Measurements from ENCODE around the gene POLR2F.

POLR2F gene

DNA sequence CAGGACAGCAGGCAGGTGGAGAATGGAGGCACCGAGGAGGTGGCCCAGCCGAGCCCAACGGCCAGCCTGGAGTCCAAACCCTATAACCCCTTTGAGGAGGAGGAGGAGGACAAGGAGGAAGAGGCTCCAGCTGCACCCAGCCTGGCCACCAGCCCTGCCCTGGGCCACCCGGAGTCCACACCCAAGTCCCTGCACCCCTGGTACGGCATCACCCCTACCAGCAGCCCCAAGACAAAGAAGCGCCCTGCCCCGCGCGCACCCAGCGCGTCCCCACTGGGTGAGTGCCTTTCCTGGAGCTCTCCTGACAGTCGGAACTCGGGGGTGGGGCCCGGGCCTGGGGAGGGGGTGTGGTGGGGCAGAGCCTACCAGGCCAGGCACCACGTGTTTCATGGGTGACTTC lies 27.7 kb upstream of the POLR2F start:
- H4K8ac ChIP-seq (ENCODE audit: low read depth, low read length): no peak overlapping the region
- H2BK5ac ChIP-seq (ENCODE audit: low read length): no peak overlapping the region
- H3K9me3 ChIP-seq (replicated peaks in 1 of 2; ENCODE audit: control insufficient read depth in 2 of 2, insufficient read depth in 1 of 2, low read depth in 1 of 2, low read length in 2 of 2): no peaks in the 10 kb centered on the region
- WGBS, 2 donors (ENCODE audit: extremely low coverage in 2 of 2, insufficient read length in 2 of 2, insufficient replicate concordance in 1 of 2): no CpG with 5 or more reads among the region's 15 CpGs
- H2BK12ac ChIP-seq (ENCODE audit: low read length): no peak overlapping the region
- no peak for DNase-seq (ENCODE audit: low spot score)
- no peak overlapping the region for H2BK15ac ChIP-seq (ENCODE audit: low read length)
- no peak overlapping the region for H3K27ac ChIP-seq (replicated peaks; ENCODE audit: low read length)
- no peak overlapping the region for H4K91ac ChIP-seq (ENCODE audit: low read depth, low read length, poor library complexity)
- H3K79me1 ChIP-seq (ENCODE audit: low read depth, low read length): peaks cover 1% of the 10 kb centered on the region
- H3K4me1 ChIP-seq (ENCODE audit: control insufficient read depth in 2 of 2, insufficient read depth in 1 of 2, low read depth in 1 of 2, low read length in 2 of 2): no peaks in the 10 kb centered on the region
- H2AK5ac ChIP-seq (ENCODE audit: low read depth, low read length): no peak overlapping the region
- no peak overlapping the region for H3K23ac ChIP-seq (ENCODE audit: low read depth, low read length, poor library complexity)
- H3K27me3 ChIP-seq (ENCODE audit: control insufficient read depth in 3 of 3, insufficient read depth in 3 of 3, low read depth in 1 of 3, low read length in 3 of 3): no peaks in the 10 kb centered on the region
- no peak overlapping the region for H3K18ac ChIP-seq (ENCODE audit: low read length)
- no peak overlapping the region for H3K4me3 ChIP-seq (ENCODE audit: low read length in 2 of 2)
- no peak overlapping the region for H3K14ac ChIP-seq (ENCODE audit: low read length)
- no peak overlapping the region for H2BK120ac ChIP-seq (ENCODE audit: low read depth, low read length)
- no peak overlapping the region for H2AFZ ChIP-seq (ENCODE audit: low read length)
- H3K36me3 ChIP-seq (replicated peaks in 1 of 2; ENCODE audit: control insufficient read depth in 2 of 2, insufficient read depth in 2 of 2, low read length in 2 of 2): peaks cover 20 to 66% of the 10 kb centered on the region in 2 donors
- H3K9ac ChIP-seq (ENCODE audit: low read depth, low read length, poor library complexity): peak overlapping the region; percentile 44
- H3K4me2 ChIP-seq (ENCODE audit: insufficient read depth, low read length, poor library complexity, severe bottlenecking): no peak overlapping the region
- no peak overlapping the region for H3K4ac ChIP-seq (ENCODE audit: low read length)

DNA sequence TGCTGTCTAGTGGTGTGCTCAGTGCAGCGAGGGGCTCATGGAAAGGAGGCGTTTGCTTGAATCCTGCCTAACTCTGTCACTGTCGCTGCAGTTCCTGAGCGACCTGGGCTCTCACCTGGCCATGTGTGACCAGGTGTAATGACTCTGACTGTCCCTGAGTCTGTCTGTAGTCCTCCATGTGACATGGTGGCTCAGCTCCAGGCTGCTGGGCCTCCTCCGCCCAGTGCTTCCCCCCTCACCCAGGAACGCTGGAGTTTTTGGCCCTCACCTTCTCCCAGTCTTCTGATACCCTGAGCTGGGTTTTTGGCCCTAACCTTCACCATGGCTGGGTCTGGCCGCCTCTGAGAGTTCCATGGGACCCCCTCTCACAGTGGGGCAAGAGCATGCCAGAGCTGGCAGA lies 27.1 kb upstream of the POLR2F start:
- H2BK12ac ChIP-seq (ENCODE audit: low read length): no peak overlapping the region
- peaks cover 20 to 65% of the 10 kb centered on the region in 2 donors for H3K36me3 ChIP-seq (replicated peaks in 1 of 2; ENCODE audit: control insufficient read depth in 2 of 2, insufficient read depth in 2 of 2, low read length in 2 of 2)
- no CpG with 5 or more reads among the region's 7 CpGs for WGBS, 2 donors (ENCODE audit: extremely low coverage in 2 of 2, insufficient read length in 2 of 2, insufficient replicate concordance in 1 of 2)
- no peaks in the 10 kb centered on the region for H3K9me3 ChIP-seq (replicated peaks in 1 of 2; ENCODE audit: control insufficient read depth in 2 of 2, insufficient read depth in 1 of 2, low read depth in 1 of 2, low read length in 2 of 2)
- H4K91ac ChIP-seq (ENCODE audit: low read depth, low read length, poor library complexity): no peak overlapping the region
- H2BK120ac ChIP-seq (ENCODE audit: low read depth, low read length): no peak overlapping the region
- H2AK5ac ChIP-seq (ENCODE audit: low read depth, low read length): no peak overlapping the region
- no peak overlapping the region for H3K27ac ChIP-seq (replicated peaks; ENCODE audit: low read length)
- H3K4ac ChIP-seq (ENCODE audit: low read length): no peak overlapping the region
- H4K8ac ChIP-seq (ENCODE audit: low read depth, low read length): no peak overlapping the region
- H3K14ac ChIP-seq (ENCODE audit: low read length): no peak overlapping the region
- H3K4me1 ChIP-seq (ENCODE audit: control insufficient read depth in 2 of 2, insufficient read depth in 1 of 2, low read depth in 1 of 2, low read length in 2 of 2): no peaks in the 10 kb centered on the region
- no peak overlapping the region for H2BK15ac ChIP-seq (ENCODE audit: low read length)
- no peak overlapping the region for H3K23ac ChIP-seq (ENCODE audit: low read depth, low read length, poor library complexity)
- peak overlapping the region; percentile 13 for H2BK5ac ChIP-seq (ENCODE audit: low read length)
- no peak for DNase-seq (ENCODE audit: low spot score)
- H3K18ac ChIP-seq (ENCODE audit: low read length): no peak overlapping the region
- H3K79me1 ChIP-seq (ENCODE audit: low read depth, low read length): peaks cover 1% of the 10 kb centered on the region
- no peak overlapping the region for H3K4me2 ChIP-seq (ENCODE audit: insufficient read depth, low read length, poor library complexity, severe bottlenecking)
- peak overlapping the region in 1 of 2 donors; percentile 48 for H3K4me3 ChIP-seq (ENCODE audit: low read length in 2 of 2)
- H3K9ac ChIP-seq (ENCODE audit: low read depth, low read length, poor library complexity): no peak overlapping the region
- no peak overlapping the region for H2AFZ ChIP-seq (ENCODE audit: low read length)
- H3K27me3 ChIP-seq (ENCODE audit: control insufficient read depth in 3 of 3, insufficient read depth in 3 of 3, low read depth in 1 of 3, low read length in 3 of 3): no peaks in the 10 kb centered on the region

DNA sequence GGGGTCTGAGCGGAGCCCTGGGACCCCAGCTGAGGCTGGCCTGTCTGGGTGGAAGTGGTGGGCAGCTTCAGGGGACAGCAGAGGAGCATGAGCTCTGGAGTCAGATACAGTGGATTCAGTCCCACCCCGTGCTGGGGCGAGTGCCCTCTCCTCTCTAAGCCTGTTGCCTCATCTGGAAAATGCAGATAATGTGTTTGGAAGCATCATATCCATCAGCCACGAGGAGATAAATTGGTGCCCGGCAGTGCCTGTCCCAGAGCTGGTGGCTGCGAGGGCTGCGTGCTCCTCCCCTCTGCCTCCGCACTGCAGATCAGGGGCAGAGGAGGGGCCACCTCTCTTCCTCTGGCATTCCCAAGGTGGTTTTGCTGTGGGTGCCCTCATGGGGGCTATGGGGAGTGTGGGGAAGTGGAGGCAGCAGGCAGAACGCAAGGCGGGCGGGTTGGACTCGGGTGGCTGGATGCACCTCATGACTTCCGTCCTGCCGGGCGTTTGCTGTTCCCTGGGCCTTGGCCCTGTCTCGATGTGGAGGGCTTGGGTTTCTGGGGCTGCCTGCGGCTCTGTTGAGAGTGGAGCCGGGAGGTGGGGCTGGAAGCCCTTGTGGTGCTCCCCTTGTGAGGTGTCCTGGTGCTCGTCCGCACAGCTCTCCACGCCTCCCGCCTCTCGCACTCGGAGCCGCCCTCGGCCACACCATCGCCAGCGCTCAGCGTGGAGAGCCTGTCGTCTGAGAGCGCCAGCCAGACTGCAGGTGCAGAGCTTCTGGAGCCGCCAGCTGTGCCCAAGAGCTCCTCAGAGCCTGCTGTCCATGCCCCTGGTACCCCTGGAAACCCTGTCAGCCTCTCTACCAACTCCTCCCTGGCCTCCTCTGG lies 26.5 kb upstream of the POLR2F start:
- no peak for DNase-seq (ENCODE audit: low spot score)
- Histone ChIP-seq H4K8ac (ENCODE audit: low read depth, low read length) (no peak overlapping the region), H3K36me3 (replicated peaks in 1 of 2; ENCODE audit: control insufficient read depth in 2 of 2, insufficient read depth in 2 of 2, low read length in 2 of 2) (peaks cover 20 to 65% of the 10 kb centered on the region in 2 donors), H2BK5ac (ENCODE audit: low read length) (peak overlapping the region; percentile 13), H3K27me3 (ENCODE audit: control insufficient read depth in 3 of 3, insufficient read depth in 3 of 3, low read depth in 1 of 3, low read length in 3 of 3) (no peaks in the 10 kb centered on the region), H2BK12ac (ENCODE audit: low read length) (no peak overlapping the region), H3K9ac (ENCODE audit: low read depth, low read length, poor library complexity) (no peak overlapping the region), H2AK5ac (ENCODE audit: low read depth, low read length) (no peak overlapping the region), H3K4me3 (ENCODE audit: low read length in 2 of 2) (peak overlapping the region in 1 of 2 donors; percentile 36), H3K9me3 (replicated peaks in 1 of 2; ENCODE audit: control insufficient read depth in 2 of 2, insufficient read depth in 1 of 2, low read depth in 1 of 2, low read length in 2 of 2) (no peaks in the 10 kb centered on the region), H2BK120ac (ENCODE audit: low read depth, low read length) (no peak overlapping the region), H3K14ac (ENCODE audit: low read length) (no peak overlapping the region), H2AFZ (ENCODE audit: low read length) (no peak overlapping the region), H3K18ac (ENCODE audit: low read length) (no peak overlapping the region), H3K4me2 (ENCODE audit: insufficient read depth, low read length, poor library complexity, severe bottlenecking) (no peak overlapping the region), H3K4me1 (ENCODE audit: control insufficient read depth in 2 of 2, insufficient read depth in 1 of 2, low read depth in 1 of 2, low read length in 2 of 2) (no peaks in the 10 kb centered on the region), H3K4ac (ENCODE audit: low read length) (no peak overlapping the region), H3K27ac (replicated peaks; ENCODE audit: low read length) (no peak overlapping the region), H4K91ac (ENCODE audit: low read depth, low read length, poor library complexity) (no peak overlapping the region), H3K23ac (ENCODE audit: low read depth, low read length, poor library complexity) (no peak overlapping the region), H3K79me1 (ENCODE audit: low read depth, low read length) (peaks cover 3% of the 10 kb centered on the region), H2BK15ac (ENCODE audit: low read length) (no peak overlapping the region)
- no CpG with 5 or more reads among the region's 32 CpGs for WGBS, 2 donors (ENCODE audit: extremely low coverage in 2 of 2, insufficient read length in 2 of 2, insufficient replicate concordance in 1 of 2)

DNA sequence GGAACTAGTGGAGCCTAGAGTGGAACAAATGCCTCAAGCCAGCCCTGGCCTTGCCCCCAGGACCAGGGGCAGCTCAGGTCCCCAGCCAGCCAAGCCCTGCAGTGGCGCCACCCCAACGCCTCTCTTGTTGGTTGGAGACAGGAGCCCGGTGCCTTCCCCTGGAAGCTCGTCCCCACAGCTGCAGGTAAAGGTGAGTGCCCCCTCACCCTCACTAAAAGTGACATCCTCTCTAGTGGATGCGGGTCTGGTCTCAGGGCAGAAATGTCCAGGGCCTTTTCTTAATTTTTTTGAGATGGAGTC lies 25.9 kb upstream of the POLR2F start:
- Histone ChIP-seq H3K36me3 (replicated peaks in 1 of 2; ENCODE audit: control insufficient read depth in 2 of 2, insufficient read depth in 2 of 2, low read length in 2 of 2) (peaks cover 23 to 71% of the 10 kb centered on the region in 2 donors), H3K9me3 (replicated peaks in 1 of 2; ENCODE audit: control insufficient read depth in 2 of 2, insufficient read depth in 1 of 2, low read depth in 1 of 2, low read length in 2 of 2) (no peaks in the 10 kb centered on the region), H3K4me3 (ENCODE audit: low read length in 2 of 2) (no peak overlapping the region), H2BK5ac (ENCODE audit: low read length) (no peak overlapping the region), H2BK120ac (ENCODE audit: low read depth, low read length) (no peak overlapping the region), H3K9ac (ENCODE audit: low read depth, low read length, poor library complexity) (no peak overlapping the region), H2BK12ac (ENCODE audit: low read length) (no peak overlapping the region), H3K23ac (ENCODE audit: low read depth, low read length, poor library complexity) (no peak overlapping the region), H2AFZ (ENCODE audit: low read length) (no peak overlapping the region), H2AK5ac (ENCODE audit: low read depth, low read length) (no peak overlapping the region), H3K4me2 (ENCODE audit: insufficient read depth, low read length, poor library complexity, severe bottlenecking) (no peak overlapping the region), H3K14ac (ENCODE audit: low read length) (no peak overlapping the region), H2BK15ac (ENCODE audit: low read length) (no peak overlapping the region), H4K8ac (ENCODE audit: low read depth, low read length) (no peak overlapping the region), H3K27ac (replicated peaks; ENCODE audit: low read length) (no peak overlapping the region), H3K79me1 (ENCODE audit: low read depth, low read length) (peaks cover 3% of the 10 kb centered on the region), H3K4me1 (ENCODE audit: control insufficient read depth in 2 of 2, insufficient read depth in 1 of 2, low read depth in 1 of 2, low read length in 2 of 2) (no peaks in the 10 kb centered on the region), H3K18ac (ENCODE audit: low read length) (no peak overlapping the region), H3K27me3 (ENCODE audit: control insufficient read depth in 3 of 3, insufficient read depth in 3 of 3, low read depth in 1 of 3, low read length in 3 of 3) (no peaks in the 10 kb centered on the region), H4K91ac (ENCODE audit: low read depth, low read length, poor library complexity) (no peak overlapping the region), H3K4ac (ENCODE audit: low read length) (no peak overlapping the region)
- no CpG with 5 or more reads among the region's 5 CpGs for WGBS, 2 donors (ENCODE audit: extremely low coverage in 2 of 2, insufficient read length in 2 of 2, insufficient replicate concordance in 1 of 2)
- no peak for DNase-seq (ENCODE audit: low spot score)

Data from neuronal stem cell (in vitro differentiated cells).